ENCODE measurements around the gene PGBD2. TPM values are rescaled to one million over a fixed set of nuclear protein-coding genes. Genes with fewer than 3 reads are reported as not detected.

The PGBD2 gene
- total and polyA plus RNA-seq, 9 of the 15 experiments (the other 6 are each of a cell fraction or from before 2014, with no cell fraction given) = 11.9 to 21.8 (median 14.7) TPM

DNA sequence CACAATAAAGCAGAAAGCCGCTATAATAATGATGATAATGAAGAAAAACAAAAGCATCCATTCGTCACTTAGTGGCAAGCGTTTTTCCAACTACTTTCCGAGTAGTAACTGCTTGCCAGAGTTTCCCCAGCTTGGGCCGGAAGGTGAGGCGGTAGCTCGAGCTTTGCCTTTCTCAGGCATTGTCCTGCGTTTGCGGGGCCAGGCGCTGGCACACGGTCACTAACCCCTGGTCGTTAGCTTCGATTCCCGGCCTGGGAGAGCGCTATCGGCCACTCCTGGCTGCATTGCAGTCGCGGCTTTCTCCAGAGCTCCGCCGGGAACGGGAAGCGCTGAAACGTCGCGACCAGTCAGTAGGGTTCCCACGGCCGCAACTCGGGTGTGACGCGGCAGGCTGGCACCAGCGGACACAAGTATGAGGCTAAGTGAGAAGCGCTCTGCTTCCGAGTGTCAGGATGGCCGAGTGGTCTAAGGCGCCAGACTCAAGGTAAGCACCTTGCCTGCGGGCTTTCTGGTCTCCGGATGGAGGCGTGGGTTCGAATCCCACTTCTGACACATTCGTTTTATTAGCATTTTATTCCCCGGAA is 32.5 kb upstream of the PGBD2 start (continued):
- no peak for TF ChIP-seq E4F1 (CRISPR knock-in tag; IDR thresholded peaks at IDR 0.05; ENCODE audit: borderline replicate concordance)
- TF ChIP-seq ZFX (CRISPR knock-in tag; IDR thresholded peaks at IDR 0.05) = peak; percentile 94
- TF ChIP-seq, protein P1, sequence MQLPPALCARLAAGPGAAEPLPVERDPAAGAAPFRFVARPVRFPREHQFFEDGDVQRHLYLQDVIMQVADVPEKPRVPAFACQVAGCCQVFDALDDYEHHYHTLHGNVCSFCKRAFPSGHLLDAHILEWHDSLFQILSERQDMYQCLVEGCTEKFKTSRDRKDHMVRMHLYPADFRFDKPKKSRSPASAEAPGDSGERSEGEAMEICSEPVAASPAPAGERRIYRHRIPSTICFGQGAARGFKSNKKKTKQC (CRISPR knock-in tag; IDR thresholded peaks at IDR 0.05) = peak; percentile 27; the same call in 1 of the 2 replicates
- no peak for TF ChIP-seq SREBF2 (CRISPR knock-in tag; IDR thresholded peaks at IDR 0.05)
- no peak for TF ChIP-seq RBM39 (optimal IDR thresholded peaks at IDR 0.05; ENCODE audit: low read depth, low read length)
- TF ChIP-seq, protein P2, sequence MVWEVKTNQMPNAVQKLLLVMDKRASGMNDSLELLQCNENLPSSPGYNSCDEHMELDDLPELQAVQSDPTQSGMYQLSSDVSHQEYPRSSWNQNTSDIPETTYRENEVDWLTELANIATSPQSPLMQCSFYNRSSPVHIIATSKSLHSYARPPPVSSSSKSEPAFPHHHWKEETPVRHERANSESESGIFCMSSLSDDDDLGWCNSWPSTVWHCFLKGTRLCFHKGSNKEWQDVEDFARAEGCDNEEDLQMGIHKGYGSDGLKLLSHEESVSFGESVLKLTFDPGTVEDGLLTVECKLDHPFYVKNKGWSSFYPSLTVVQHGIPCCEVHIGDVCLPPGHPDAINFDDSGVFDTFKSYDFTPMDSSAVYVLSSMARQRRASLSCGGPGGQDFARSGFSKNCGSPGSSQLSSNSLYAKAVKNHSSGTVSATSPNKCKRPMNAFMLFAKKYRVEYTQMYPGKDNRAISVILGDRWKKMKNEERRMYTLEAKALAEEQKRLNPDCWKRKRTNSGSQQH (CRISPR knock-in tag; IDR thresholded peaks at IDR 0.05) = 0 out of 2 replicates have a peak, but pooled peaks have one; percentile 39
- TF ChIP-seq, protein P3, sequence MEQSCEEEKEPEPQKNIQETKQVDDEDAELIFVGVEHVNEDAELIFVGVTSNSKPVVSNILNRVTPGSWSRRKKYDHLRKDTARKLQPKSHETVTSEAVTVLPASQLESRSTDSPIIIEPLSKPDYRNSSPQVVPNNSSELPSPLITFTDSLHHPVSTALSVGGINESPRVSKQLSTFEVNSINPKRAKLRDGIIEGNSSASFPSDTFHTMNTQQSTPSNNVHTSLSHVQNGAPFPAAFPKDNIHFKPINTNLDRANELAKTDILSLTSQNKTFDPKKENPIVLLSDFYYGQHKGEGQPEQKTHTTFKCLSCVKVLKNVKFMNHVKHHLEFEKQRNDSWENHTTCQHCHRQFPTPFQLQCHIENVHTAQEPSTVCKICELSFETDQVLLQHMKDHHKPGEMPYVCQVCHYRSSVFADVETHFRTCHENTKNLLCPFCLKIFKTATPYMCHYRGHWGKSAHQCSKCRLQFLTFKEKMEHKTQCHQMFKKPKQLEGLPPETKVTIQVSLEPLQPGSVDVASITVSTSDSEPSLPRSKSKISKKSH (CRISPR knock-in tag; IDR thresholded peaks at IDR 0.05) = no peak
- TF ChIP-seq GTF3C2 (IDR thresholded peaks at IDR 0.05; ENCODE audit: borderline replicate concordance, extremely low read depth, insufficient read length) = peak; percentile 58
- peak; percentile 27 to 75; a peak in 2 of 4 replicates for TF ChIP-seq UBTF (IDR thresholded peaks at IDR 0.05; ENCODE audit: borderline replicate concordance in 1 of 2, low read depth in 2 of 2, low read length in 2 of 2)
- TF ChIP-seq NFIX (CRISPR knock-in tag; IDR thresholded peaks at IDR 0.05; ENCODE audit: low read depth) = no peak
- no peak for TF ChIP-seq SIX5 (IDR thresholded peaks at IDR 0.05; ENCODE audit: borderline replicate concordance in 1 of 2, insufficient read depth in 1 of 2, low read depth in 1 of 2, low read length in 2 of 2)
- 0 out of 2 replicates have a peak, but pooled peaks have one; percentile 2 for TF ChIP-seq PHF21A (IDR thresholded peaks at IDR 0.05; ENCODE audit: borderline replicate concordance, low read depth)
- TF ChIP-seq SMARCB1 (IDR thresholded peaks at IDR 0.05; ENCODE audit: insufficient read length, low read depth) = no peak
- peak; percentile 75; the same call in 1 of the 2 replicates for TF ChIP-seq ZNF766 (CRISPR knock-in tag; conservative IDR thresholded peaks at IDR 0.05)
